ENCODE measurements around the gene NR6A1.

The NR6A1 gene

DNA sequence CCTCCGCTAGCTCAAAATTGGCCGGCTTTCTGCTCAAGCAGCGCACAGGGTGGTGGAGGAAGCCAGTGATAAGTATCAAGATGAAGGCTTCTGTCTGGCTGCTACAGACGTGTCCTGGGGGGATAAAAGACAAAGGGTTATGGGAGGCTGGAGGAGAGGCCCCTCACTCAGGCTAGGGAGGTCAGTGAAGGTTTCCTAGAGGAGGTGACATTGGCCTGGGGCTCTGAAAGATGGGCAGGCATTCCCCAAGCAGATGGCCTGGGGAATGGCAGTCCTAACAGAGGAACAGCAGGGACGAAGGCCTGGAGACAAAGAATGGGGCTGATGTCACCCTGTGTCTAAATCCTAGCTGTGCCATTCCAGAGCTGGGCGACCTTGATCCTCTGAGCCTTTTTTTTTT, 38.1 kb upstream of the NR6A1 start:
- no peak for DNase-seq
- H3K4me3 ChIP-seq (ENCODE audit: insufficient read depth, low read depth, low read length, poor library complexity, severe bottlenecking) = no peak overlapping the region
- H3K27me3 ChIP-seq (replicated peaks; ENCODE audit: control insufficient read depth, insufficient read depth, low read length, poor library complexity, severe bottlenecking) = no peaks in the 10 kb centered on the region
- no peaks in the 10 kb centered on the region for H3K9me3 ChIP-seq (ENCODE audit: control insufficient read depth, low read length)
- H3K4me1 ChIP-seq (ENCODE audit: control insufficient read depth, insufficient read depth, low read length, poor library complexity, severe bottlenecking) = no peaks in the 10 kb centered on the region
- H3K36me3 ChIP-seq (ENCODE audit: control insufficient read depth, insufficient read depth, low read length) = no peaks in the 10 kb centered on the region
- H3K27ac ChIP-seq (ENCODE audit: insufficient read depth, low read length, poor library complexity, severe bottlenecking) = no peak overlapping the region

DNA sequence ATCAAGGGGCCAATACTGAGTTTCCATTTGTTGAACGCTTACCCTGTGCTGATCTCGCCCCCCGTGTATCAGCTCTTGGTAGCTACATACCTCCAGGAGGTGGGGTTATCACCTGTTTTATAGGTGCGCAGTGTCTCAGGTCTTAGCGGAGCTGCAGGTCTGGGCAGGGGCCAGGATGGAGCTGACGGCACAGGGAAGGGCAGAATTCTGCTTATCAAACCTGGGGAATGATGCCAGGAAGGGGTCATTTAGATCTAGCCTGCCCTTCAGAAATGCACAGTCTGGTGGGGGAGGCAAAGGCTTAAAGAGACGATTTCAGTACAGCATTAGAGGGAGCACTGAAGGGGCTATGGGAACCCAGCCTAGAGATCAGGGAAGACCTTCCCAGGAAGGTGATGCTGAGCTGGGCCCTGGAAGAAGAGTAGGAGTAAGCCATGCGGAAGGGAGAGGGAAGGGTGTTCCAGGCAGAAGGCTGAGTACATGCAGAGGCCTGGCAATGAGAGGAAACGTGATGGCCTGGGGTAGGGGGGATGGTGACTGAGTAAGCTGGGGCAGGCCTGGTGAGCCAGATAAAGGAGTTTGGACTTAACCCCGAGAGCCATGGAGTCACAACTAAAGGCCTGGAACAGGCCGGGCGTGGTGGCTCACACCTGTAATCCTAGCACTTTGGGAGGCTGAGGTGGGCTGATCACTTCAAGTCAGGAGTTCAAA, 37.3 kb upstream of the NR6A1 start:
- H3K27ac ChIP-seq (ENCODE audit: insufficient read depth, low read length, poor library complexity, severe bottlenecking) = no peak overlapping the region
- no peaks in the 10 kb centered on the region for H3K36me3 ChIP-seq (ENCODE audit: control insufficient read depth, insufficient read depth, low read length)
- H3K4me1 ChIP-seq (ENCODE audit: control insufficient read depth, insufficient read depth, low read length, poor library complexity, severe bottlenecking) = no peaks in the 10 kb centered on the region
- no peaks in the 10 kb centered on the region for H3K9me3 ChIP-seq (ENCODE audit: control insufficient read depth, low read length)
- H3K27me3 ChIP-seq (replicated peaks; ENCODE audit: control insufficient read depth, insufficient read depth, low read length, poor library complexity, severe bottlenecking) = no peaks in the 10 kb centered on the region
- no peak overlapping the region for H3K4me3 ChIP-seq (ENCODE audit: insufficient read depth, low read depth, low read length, poor library complexity, severe bottlenecking)
- no peak for DNase-seq

DNA sequence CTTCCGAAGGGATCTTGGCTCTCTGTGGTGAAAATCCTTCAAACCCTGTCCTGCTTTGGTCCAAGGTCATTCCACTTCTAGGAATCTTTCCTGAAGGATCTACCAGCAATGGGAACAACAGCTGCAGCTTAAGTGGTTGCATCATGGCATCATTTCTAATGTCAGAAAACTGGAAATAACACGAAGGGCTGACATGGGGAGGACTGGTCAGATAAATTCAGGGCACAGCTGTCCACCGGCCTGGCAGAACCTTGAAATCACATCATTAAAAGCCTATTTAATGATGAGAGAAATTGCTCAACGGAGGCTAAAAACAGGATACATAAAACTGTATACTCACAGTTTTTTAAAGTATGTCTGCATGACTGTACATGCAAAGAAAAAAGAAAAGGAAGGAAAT, 34.1 kb upstream of the NR6A1 start:
- H3K27ac ChIP-seq (ENCODE audit: insufficient read depth, low read length, poor library complexity, severe bottlenecking) = no peak overlapping the region
- H3K4me1 ChIP-seq (ENCODE audit: control insufficient read depth, insufficient read depth, low read length, poor library complexity, severe bottlenecking) = no peaks in the 10 kb centered on the region
- no peaks in the 10 kb centered on the region for H3K27me3 ChIP-seq (replicated peaks; ENCODE audit: control insufficient read depth, insufficient read depth, low read length, poor library complexity, severe bottlenecking)
- DNase-seq = no peak
- H3K9me3 ChIP-seq (ENCODE audit: control insufficient read depth, low read length) = no peaks in the 10 kb centered on the region
- H3K36me3 ChIP-seq (ENCODE audit: control insufficient read depth, insufficient read depth, low read length) = no peaks in the 10 kb centered on the region
- H3K4me3 ChIP-seq (ENCODE audit: insufficient read depth, low read depth, low read length, poor library complexity, severe bottlenecking) = no peak overlapping the region

DNA sequence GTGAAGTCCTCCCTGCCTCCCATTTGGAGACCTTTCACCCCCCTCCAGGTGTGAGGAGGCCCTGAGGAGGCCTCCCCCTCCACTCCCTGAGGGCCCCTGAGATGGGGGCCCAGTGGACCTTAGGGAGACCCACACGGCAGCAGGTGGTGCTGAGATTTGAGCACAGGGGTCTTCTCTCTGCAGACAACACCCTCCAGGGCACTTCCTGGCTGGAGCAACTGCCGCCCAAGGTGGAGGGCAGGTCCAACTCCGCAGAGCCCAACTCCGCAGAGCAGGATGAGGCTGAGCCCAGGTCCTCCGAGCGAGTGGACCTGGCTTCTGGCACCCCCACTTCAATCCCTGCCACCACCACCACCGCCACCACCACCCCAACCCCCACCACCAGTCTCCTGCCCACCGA, 32.8 kb upstream of the NR6A1 start:
- H3K9me3 ChIP-seq (ENCODE audit: control insufficient read depth, low read length) = no peaks in the 10 kb centered on the region
- no peak overlapping the region for H3K27ac ChIP-seq (ENCODE audit: insufficient read depth, low read length, poor library complexity, severe bottlenecking)
- no peak overlapping the region for H3K4me3 ChIP-seq (ENCODE audit: insufficient read depth, low read depth, low read length, poor library complexity, severe bottlenecking)
- H3K36me3 ChIP-seq (ENCODE audit: control insufficient read depth, insufficient read depth, low read length) = no peaks in the 10 kb centered on the region
- no peaks in the 10 kb centered on the region for H3K4me1 ChIP-seq (ENCODE audit: control insufficient read depth, insufficient read depth, low read length, poor library complexity, severe bottlenecking)
- no peak for DNase-seq
- no peaks in the 10 kb centered on the region for H3K27me3 ChIP-seq (replicated peaks; ENCODE audit: control insufficient read depth, insufficient read depth, low read length, poor library complexity, severe bottlenecking)

DNA sequence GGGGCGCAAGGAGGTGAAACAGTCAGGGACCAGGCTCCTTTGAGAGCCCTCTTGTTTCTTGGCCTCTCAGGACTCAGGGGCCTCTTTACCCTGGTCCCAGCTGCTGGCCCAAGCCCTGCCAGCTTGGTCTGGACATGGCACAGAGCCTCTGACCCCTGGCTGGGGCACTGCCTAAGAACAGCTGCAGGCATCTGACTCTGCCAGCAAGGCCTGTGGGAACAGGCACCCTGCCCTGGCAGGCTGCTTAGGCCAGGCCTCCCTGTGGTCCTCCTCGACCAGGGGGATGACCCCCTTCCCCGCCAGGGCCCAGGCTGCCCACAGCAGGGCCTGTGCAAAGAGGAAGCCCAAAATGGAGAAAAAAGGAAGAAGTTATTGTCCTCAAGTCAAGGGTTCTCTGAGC, 31.3 kb upstream of the NR6A1 start:
- H3K27me3 ChIP-seq (replicated peaks; ENCODE audit: control insufficient read depth, insufficient read depth, low read length, poor library complexity, severe bottlenecking) = no peaks in the 10 kb centered on the region
- no peaks in the 10 kb centered on the region for H3K4me1 ChIP-seq (ENCODE audit: control insufficient read depth, insufficient read depth, low read length, poor library complexity, severe bottlenecking)
- no peak overlapping the region for H3K27ac ChIP-seq (ENCODE audit: insufficient read depth, low read length, poor library complexity, severe bottlenecking)
- DNase-seq = no peak
- H3K9me3 ChIP-seq (ENCODE audit: control insufficient read depth, low read length) = no peaks in the 10 kb centered on the region
- no peak overlapping the region for H3K4me3 ChIP-seq (ENCODE audit: insufficient read depth, low read depth, low read length, poor library complexity, severe bottlenecking)
- no peaks in the 10 kb centered on the region for H3K36me3 ChIP-seq (ENCODE audit: control insufficient read depth, insufficient read depth, low read length)

DNA sequence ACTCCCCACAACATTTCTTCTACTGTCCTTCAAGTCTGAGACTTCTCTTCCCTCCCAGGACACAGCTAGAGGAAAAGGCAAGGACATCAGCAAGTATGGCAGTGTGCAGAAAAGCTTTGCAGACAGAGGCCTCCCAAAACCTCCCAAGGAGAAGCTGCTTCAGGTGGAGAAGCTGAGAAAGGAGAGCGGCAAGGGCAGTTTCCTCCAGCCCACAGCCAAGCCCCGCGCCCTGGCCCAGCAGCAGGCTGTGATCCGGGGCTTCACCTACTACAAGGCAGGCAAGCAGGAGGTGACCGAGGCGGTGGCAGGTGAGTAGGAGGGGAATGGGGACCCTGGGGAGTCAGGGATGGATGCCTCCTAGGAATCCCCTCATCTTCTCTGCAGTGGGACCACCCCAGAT, 30.2 kb upstream of the NR6A1 start:
- Histone ChIP-seq H3K9me3 (ENCODE audit: control insufficient read depth, low read length) (no peaks in the 10 kb centered on the region), H3K27me3 (replicated peaks; ENCODE audit: control insufficient read depth, insufficient read depth, low read length, poor library complexity, severe bottlenecking) (no peaks in the 10 kb centered on the region), H3K4me3 (ENCODE audit: insufficient read depth, low read depth, low read length, poor library complexity, severe bottlenecking) (no peak overlapping the region), H3K27ac (ENCODE audit: insufficient read depth, low read length, poor library complexity, severe bottlenecking) (no peak overlapping the region), H3K4me1 (ENCODE audit: control insufficient read depth, insufficient read depth, low read length, poor library complexity, severe bottlenecking) (no peaks in the 10 kb centered on the region), H3K36me3 (ENCODE audit: control insufficient read depth, insufficient read depth, low read length) (no peaks in the 10 kb centered on the region)
- no peak for DNase-seq

DNA sequence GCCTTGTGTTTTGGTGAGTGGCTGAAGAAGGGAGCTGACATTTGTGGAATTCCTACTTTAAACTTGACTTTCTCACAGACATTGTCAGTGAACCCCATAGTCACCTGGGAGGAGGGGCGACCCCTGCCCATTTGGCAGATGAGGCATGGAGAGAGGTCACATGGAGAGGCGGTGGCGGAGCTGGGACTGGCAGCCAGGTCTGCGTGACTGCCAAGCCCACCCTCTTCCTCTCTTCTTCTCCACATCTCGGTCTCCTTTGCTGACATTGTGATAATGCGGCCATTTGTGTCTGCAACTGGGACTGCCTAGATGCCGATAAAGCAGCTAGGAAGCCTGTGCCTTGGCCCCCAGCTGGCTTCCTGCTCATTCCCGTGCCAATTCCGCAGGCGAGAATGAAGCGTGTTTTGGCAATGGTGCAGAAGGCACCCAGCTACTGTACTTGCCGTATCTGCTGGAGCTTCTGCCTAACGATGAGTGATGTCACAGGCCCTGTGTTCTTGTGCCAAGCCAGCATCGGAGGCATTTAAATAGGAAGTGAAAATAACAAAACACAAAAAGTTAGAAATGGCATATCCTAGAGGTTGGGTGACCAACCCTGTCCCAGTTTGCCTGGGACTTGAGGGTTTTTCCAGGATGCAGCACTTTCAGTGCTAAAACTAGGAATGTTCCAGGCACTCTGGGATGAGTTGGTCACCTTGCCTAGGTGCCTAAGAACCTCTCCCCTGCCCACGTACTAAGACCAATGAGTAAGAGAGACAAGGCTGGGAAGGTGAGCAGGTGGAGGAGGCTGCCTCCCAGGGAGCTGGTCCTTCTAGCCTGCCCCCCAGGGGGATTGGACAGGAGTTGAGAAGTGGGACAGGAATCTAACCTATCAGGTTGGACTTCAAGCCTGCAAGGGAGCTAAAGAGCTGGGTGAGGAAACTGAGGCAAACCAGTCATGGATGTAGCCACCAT, 29.5 kb upstream of the NR6A1 start:
- Histone ChIP-seq H3K9me3 (ENCODE audit: control insufficient read depth, low read length) (no peaks in the 10 kb centered on the region), H3K4me3 (ENCODE audit: insufficient read depth, low read depth, low read length, poor library complexity, severe bottlenecking) (no peak overlapping the region), H3K27ac (ENCODE audit: insufficient read depth, low read length, poor library complexity, severe bottlenecking) (no peak overlapping the region), H3K4me1 (ENCODE audit: control insufficient read depth, insufficient read depth, low read length, poor library complexity, severe bottlenecking) (no peaks in the 10 kb centered on the region), H3K27me3 (replicated peaks; ENCODE audit: control insufficient read depth, insufficient read depth, low read length, poor library complexity, severe bottlenecking) (no peaks in the 10 kb centered on the region), H3K36me3 (ENCODE audit: control insufficient read depth, insufficient read depth, low read length) (no peaks in the 10 kb centered on the region)
- no peak for DNase-seq

DNA sequence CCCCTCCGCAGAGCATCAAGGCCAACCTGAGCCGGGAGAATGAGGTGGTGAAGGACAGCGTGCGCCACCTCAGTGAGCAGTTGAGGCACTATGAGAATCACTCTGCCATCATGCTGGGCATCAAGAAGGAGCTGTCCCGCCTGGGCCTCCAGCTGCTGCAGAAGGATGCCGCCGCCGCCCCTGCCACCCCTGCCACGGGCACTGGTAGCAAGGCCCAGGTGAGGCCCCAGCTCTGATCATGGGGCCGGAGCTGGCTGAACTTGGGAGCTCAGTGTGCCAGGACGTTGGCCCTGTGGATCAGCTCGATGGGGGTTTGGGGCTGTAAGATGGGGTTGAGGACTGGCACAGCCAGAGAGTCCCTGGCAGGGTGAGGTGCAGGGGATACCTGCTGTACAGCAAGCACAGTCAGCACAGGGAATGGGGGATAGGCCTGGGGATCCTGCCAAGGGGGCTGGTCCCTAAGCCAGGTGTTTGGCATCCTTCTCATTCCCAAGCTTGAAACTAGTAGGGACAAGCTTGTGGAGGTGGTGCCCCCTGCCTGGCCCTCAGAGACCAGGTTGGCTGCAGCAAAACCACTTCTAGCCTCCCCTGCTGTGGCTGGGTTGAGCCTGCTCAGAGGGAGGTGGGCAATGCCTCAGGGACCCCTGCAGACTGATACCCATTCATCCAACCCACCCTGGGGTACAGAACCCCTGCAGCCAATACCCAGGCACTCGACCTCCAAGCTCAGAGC, 28.3 kb upstream of the NR6A1 start:
- Histone ChIP-seq H3K4me1 (ENCODE audit: control insufficient read depth, insufficient read depth, low read length, poor library complexity, severe bottlenecking) (no peaks in the 10 kb centered on the region), H3K36me3 (ENCODE audit: control insufficient read depth, insufficient read depth, low read length) (no peaks in the 10 kb centered on the region), H3K27ac (ENCODE audit: insufficient read depth, low read length, poor library complexity, severe bottlenecking) (no peak overlapping the region), H3K4me3 (ENCODE audit: insufficient read depth, low read depth, low read length, poor library complexity, severe bottlenecking) (no peak overlapping the region), H3K27me3 (replicated peaks; ENCODE audit: control insufficient read depth, insufficient read depth, low read length, poor library complexity, severe bottlenecking) (no peaks in the 10 kb centered on the region), H3K9me3 (ENCODE audit: control insufficient read depth, low read length) (no peaks in the 10 kb centered on the region)
- no peak for DNase-seq

DNA sequence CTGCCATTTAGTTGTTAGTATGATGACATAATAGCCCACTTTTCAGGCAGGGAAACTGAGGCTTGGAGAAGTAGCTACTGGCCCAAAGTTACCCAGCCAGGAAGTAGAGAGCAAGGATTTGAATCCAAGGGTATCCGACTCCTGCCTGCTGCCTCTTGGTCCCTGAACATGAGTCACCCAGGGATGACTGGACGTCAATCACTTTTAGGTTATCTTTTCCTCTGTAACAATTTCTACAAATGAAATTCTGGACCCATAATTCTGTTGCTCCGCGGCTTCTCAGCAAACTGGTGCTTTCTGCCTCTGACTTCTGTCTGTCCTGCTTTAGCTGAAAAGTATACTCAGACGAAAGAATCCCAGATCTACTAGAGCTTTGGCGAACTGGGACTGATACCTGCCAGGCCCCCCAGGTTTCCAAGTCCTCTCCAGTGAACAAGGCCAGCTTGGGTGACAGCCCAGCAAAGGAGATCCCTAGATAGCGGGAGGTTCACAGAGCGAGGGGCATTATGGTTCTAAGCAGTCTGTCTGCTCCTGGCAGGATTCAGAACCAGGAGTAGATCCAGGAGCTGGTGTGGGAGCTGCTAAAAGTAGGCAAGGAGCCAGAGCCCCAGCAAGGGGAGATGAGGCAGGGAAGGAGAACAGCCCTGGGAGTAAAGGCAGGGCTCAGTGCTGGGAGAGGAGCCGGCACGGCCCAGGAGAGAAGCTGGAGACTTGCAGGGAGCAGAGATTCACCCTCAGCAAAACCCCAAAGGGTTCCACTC, 26.4 kb upstream of the NR6A1 start:
- H3K27me3 ChIP-seq (replicated peaks; ENCODE audit: control insufficient read depth, insufficient read depth, low read length, poor library complexity, severe bottlenecking) = no peaks in the 10 kb centered on the region
- DNase-seq = no peak

More for the DNA sequence above, 26.4 kb upstream of the NR6A1 start:
- Histone ChIP-seq H3K9me3 (ENCODE audit: control insufficient read depth, low read length) (no peaks in the 10 kb centered on the region), H3K27ac (ENCODE audit: insufficient read depth, low read length, poor library complexity, severe bottlenecking) (no peak overlapping the region), H3K36me3 (ENCODE audit: control insufficient read depth, insufficient read depth, low read length) (no peaks in the 10 kb centered on the region), H3K4me3 (ENCODE audit: insufficient read depth, low read depth, low read length, poor library complexity, severe bottlenecking) (no peak overlapping the region), H3K4me1 (ENCODE audit: control insufficient read depth, insufficient read depth, low read length, poor library complexity, severe bottlenecking) (no peaks in the 10 kb centered on the region)

Measured in effector memory CD4-positive, alpha-beta T cell (primary cell).